Epithelial cell of esophagus (primary cell): ENCODE data around the gene HOOK2.
"Not testable (repeated sequence)": the region's sequence is repeated elsewhere in the genome, so short reads cannot be mapped to it uniquely, and the experiment has no call there.

Experiments
- DNase-seq: peaks from one replicate; pipeline ENCODE4 v3.0.0; 2010; ENCODE audit warnings: low read depth
- H3K4me3 ChIP-seq: 2 replicates; pipeline ENCODE4 v1.5.1; 2011; ENCODE audit warnings: mild to moderate bottlenecking, low read length, control low read depth
- CTCF ChIP-seq: IDR thresholded peaks from 2 replicates; pipeline ENCODE4 v1.5.1; 2011; ENCODE audit warnings: low read depth, mild to moderate bottlenecking, low read length, control low read depth, inconsistent platforms; ENCODE audit not compliant: insufficient read depth; ENCODE audit errors: missing control alignments

The HOOK2 gene

GRCh38 chr19:12715102-12715501 lies 60.2 kb downstream of the HOOK2 start:
- no peak for TF ChIP-seq CTCF
- H3K4me3 ChIP-seq, result no peak overlapping the region
- no peak for DNase-seq

GRCh38 chr19:12713304-12713703 lies 62.0 kb downstream of the HOOK2 start:
- H3K4me3 ChIP-seq, DNase-seq: not testable (repeated sequence)
